PC-9 (cell line): ENCODE measurements around the gene TMEM135. TPM values are rescaled to one million over a fixed set of nuclear protein-coding genes. Genes with fewer than 3 reads are reported as not detected.

ENCODE experiments used
- BruUV-seq: library from RNA; stranded (reverse); fragments of 400-500 nt; replicated peaks from 2 replicates; lab custom pipeline; 2021; lab: Mats Ljungman, UMichigan
- CTCF ChIA-PET: fragments of 300-600 bp; sonication (Branson Sonifier 250); formaldehyde crosslinking; loops from one replicate; lab custom pipeline; 2022; ENCODE audit warnings: antibody characterized with exemption; lab: Charles Lee
- POLR2A ChIA-PET: fragments of 300-600 bp; sonication (Branson Sonifier 250); formaldehyde crosslinking; loops from one replicate; lab custom pipeline; 2022; ENCODE audit warnings: antibody characterized with exemption; ENCODE audit not compliant: unreplicated experiment; lab: Charles Lee
- DNase-seq, 2 experiments: peaks; one replicate each; pipeline versions ENCODE4 v3.0.0 to v3.0.0-alpha.2; 2015 to 2022; ENCODE audit warnings: mixed read lengths in 1 of 2
- H2AFZ ChIP-seq: fragments of 200-600 bp; sonication (generic); 2 replicates; pipeline ENCODE4 v1.8.1; 2017; ENCODE audit warnings: antibody characterized with exemption
- H3F3A ChIP-seq: fragments of 200-600 bp; sonication (generic); 2 replicates; pipeline ENCODE4 v1.8.1; 2017; ENCODE audit warnings: antibody characterized with exemption, mild to moderate bottlenecking, low read depth; ENCODE audit not compliant: insufficient read depth
- H3K27ac ChIP-seq: fragments of 200-600 bp; sonication (generic); 2 replicates; pipeline ENCODE4 v1.6.1; 2016; ENCODE audit warnings: mixed run types
- H3K27me3 ChIP-seq: fragments of 200-600 bp; sonication (generic); 2 replicates; pipeline ENCODE4 v1.6.1; 2016; ENCODE audit warnings: low read depth, mixed run types; ENCODE audit not compliant: insufficient read depth
- H3K36me3 ChIP-seq: fragments of 200-600 bp; sonication (generic); 2 replicates; pipeline ENCODE4 v1.6.1; 2016; ENCODE audit warnings: low read depth, mixed run types
- H3K4me1 ChIP-seq: fragments of 200-600 bp; sonication (generic); replicated peaks from 2 replicates; pipeline ENCODE4 v1.6.1; 2016; ENCODE audit warnings: mixed run types; ENCODE audit not compliant: insufficient read depth
- H3K4me2 ChIP-seq: fragments of 200-600 bp; sonication (generic); 2 replicates; pipeline ENCODE4 v1.6.1; 2017; ENCODE audit warnings: mixed run types
- H3K4me3 ChIP-seq: fragments of 200-600 bp; sonication (generic); 2 replicates; pipeline ENCODE4 v1.6.1; 2016; ENCODE audit warnings: mixed run types
- H3K79me2 ChIP-seq: fragments of 200-600 bp; sonication (generic); 2 replicates; pipeline ENCODE4 v1.6.1; 2017; ENCODE audit warnings: low read depth, mixed run types
- H3K9me2 ChIP-seq: fragments of 200-600 bp; sonication (generic); 2 replicates; pipeline ENCODE4 v1.8.1; 2017; ENCODE audit warnings: mild to moderate bottlenecking; ENCODE audit not compliant: insufficient read depth
- H3K9me3 ChIP-seq: fragments of 200-600 bp; sonication (generic); 2 replicates; pipeline ENCODE4 v1.8.1; 2016; ENCODE audit warnings: low read depth; ENCODE audit not compliant: insufficient read depth
- H4K20me1 ChIP-seq: fragments of 200-600 bp; sonication (generic); 2 replicates; pipeline ENCODE4 v1.8.1; 2017; ENCODE audit not compliant: insufficient read depth
- EZH2 ChIP-seq: fragments of 200-600 bp; sonication (generic); IDR thresholded peaks from 2 replicates; pipeline ENCODE4 v1.8.0; 2017; ENCODE audit warnings: antibody characterized with exemption, low read depth
- intact Hi-C: fragments of 100-400 bp; cut with micrococcal nuclease; formaldehyde crosslinking; loops from one replicate; pipeline ENCODE4 v1.10.0; 2022; ENCODE audit not compliant: unreplicated experiment
- total RNA-seq: library from RNA; stranded (reverse); gene quantifications from 2 replicates; pipeline ENCODE4 v1.2.3, GENCODE V29; 2021
- TF ChIP-seq, protein P1 (sequence below): fragments of 200-600 bp; sonication (generic); conservative IDR thresholded peaks from 2 replicates; pipeline ENCODE4 v1.6.1; 2017; ENCODE audit warnings: mixed run types, antibody characterized with exemption, mild to moderate bottlenecking, moderate library complexity

Gene TMEM135
- total RNA-seq, 1 experiment from 2014 or later: 42.0 TPM

DNA sequence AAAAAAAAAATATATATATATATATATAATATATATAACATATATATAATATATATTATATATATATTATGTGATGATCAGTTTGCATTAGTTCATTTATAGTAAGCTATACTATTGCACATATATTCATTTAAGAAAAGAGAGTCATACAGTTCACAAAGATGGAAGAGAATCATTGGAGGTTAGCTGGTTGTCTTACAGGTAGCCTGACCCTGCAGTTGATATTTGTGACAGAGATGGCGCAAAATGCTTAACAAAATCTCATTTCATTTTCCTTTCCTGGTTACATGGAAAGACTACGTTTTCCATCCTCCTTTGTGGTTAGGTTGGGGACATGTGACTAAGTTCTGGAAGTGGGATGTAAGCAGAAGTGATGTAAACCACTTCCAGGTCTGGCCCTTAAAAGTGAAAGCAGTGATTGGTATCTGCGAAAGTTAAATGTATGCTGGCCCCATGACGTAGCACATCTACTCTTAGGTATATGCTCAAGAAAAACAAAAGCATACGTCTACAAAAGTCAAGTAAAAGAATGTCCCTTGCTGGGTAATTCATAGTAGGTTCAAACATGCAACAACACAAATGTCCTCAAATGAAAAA lies 7.2 kb upstream of the TMEM135 start:
- no peaks in the 10 kb centered on the region for H3K9me2 ChIP-seq
- intact Hi-C loops: no loop called here
- H2AFZ ChIP-seq: no peak overlapping the region
- H3K4me3 ChIP-seq: no peak overlapping the region
- H3K36me3 ChIP-seq: no peaks in the 10 kb centered on the region
- ChIA-PET POLR2A (no interaction called here), CTCF (no interaction called here)
- DNase-seq: peak in 1 of 2 experiments; percentile 32
- H3F3A ChIP-seq: peaks cover 7% of the 10 kb centered on the region; the same call in 1 of the 2 replicates
- H3K4me2 ChIP-seq: peak overlapping the region; percentile 24; the same call in 1 of the 2 replicates
- H3K79me2 ChIP-seq: no peaks in the 10 kb centered on the region
- no TSS peak for BruUV-seq
- TF ChIP-seq EZH2: no peak
- TF ChIP-seq, protein P1, sequence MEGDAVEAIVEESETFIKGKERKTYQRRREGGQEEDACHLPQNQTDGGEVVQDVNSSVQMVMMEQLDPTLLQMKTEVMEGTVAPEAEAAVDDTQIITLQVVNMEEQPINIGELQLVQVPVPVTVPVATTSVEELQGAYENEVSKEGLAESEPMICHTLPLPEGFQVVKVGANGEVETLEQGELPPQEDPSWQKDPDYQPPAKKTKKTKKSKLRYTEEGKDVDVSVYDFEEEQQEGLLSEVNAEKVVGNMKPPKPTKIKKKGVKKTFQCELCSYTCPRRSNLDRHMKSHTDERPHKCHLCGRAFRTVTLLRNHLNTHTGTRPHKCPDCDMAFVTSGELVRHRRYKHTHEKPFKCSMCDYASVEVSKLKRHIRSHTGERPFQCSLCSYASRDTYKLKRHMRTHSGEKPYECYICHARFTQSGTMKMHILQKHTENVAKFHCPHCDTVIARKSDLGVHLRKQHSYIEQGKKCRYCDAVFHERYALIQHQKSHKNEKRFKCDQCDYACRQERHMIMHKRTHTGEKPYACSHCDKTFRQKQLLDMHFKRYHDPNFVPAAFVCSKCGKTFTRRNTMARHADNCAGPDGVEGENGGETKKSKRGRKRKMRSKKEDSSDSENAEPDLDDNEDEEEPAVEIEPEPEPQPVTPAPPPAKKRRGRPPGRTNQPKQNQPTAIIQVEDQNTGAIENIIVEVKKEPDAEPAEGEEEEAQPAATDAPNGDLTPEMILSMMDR: no peak
- no peak overlapping the region for H3K27ac ChIP-seq
- H3K4me1 ChIP-seq: peaks cover 29% of the 10 kb centered on the region
- no peaks in the 10 kb centered on the region for H3K27me3 ChIP-seq
- no peaks in the 10 kb centered on the region for H4K20me1 ChIP-seq
- no peaks in the 10 kb centered on the region for H3K9me3 ChIP-seq

DNA sequence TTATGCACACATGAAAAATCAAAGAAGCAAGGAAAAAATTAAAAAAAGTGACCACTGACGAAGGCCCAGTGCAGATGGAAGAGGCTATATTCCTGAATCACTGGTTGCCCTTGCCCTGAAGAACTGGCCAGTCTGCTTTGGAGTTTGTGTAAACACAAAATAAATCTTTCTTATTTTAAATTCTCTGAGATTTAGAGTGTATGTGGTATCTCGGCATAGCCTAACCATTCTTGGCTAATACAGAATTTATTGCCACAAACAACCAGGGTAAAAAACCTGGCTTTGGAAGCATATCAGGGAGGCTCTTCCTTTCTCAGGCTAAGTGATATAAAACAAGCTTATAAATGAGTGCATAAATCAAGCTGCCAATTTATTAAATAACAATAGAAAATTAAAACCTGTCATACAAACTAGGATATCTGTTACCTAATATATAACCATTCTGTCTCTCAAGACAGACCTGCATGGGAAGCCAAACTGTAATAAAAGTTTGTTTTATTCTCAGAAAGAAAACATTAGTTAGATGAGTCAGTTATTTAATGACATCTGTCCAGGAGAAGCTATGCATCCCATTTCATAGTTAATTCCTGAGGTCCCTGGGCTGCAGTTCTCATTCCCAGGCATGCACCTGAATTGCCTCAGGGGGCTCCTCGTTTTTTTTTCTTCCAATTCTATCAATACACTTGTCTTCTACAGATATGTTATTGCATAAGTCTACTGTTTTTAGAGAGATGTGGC lies 6.1 kb upstream of the TMEM135 start:
- CTCF ChIA-PET: no interaction called here
- no peak for TF ChIP-seq EZH2
- TF ChIP-seq, protein P1: no peak
- no peaks in the 10 kb centered on the region for H3K79me2 ChIP-seq
- H3K4me3 ChIP-seq: no peak overlapping the region
- no peaks in the 10 kb centered on the region for H3K9me3 ChIP-seq
- peak overlapping the region; percentile 6; the same call in 1 of the 2 replicates for H3K27ac ChIP-seq
- no peaks in the 10 kb centered on the region for H3K27me3 ChIP-seq
- H2AFZ ChIP-seq: no peak overlapping the region
- BruUV-seq: no TSS peak
- no peaks in the 10 kb centered on the region for H4K20me1 ChIP-seq
- H3K9me2 ChIP-seq: no peaks in the 10 kb centered on the region
- H3F3A ChIP-seq: peaks cover 15% of the 10 kb centered on the region
- peaks cover 39% of the 10 kb centered on the region for H3K4me1 ChIP-seq
- peak in 1 of 2 experiments; percentile 64 for DNase-seq
- POLR2A ChIA-PET: interaction anchor here (0.6 kb wide), 1 partner anchor 31 kb away, joined by 4 read pairs; no protein-coding TSS in a partner anchor
- H3K36me3 ChIP-seq: no peaks in the 10 kb centered on the region
- intact Hi-C loops: no loop called here
- H3K4me2 ChIP-seq: peak overlapping the region; percentile 24

DNA sequence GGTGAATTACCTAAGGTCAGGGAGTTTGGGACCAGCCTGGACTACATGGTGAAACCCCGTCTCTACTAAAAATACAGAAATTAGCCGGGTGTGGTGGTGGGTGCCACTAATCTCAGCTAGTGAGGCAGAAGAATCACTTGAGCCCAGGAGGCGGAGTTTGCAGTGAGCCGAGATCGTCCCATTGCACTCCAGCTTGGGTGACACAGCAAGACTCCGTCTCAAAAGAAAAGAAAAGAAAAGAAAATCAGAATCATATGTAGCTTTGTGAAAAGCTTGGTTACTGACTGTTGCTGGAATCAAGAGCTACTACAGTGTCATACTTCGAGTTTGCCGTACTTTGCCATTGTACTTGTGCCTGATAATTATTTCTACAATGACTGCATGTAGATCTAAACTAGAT lies 4.2 kb upstream of the TMEM135 start:
- Histone ChIP-seq H3K79me2 (peaks cover 7% of the 10 kb centered on the region), H3K27me3 (no peaks in the 10 kb centered on the region), H3K9me2 (no peaks in the 10 kb centered on the region), H4K20me1 (no peaks in the 10 kb centered on the region), H2AFZ (no peak overlapping the region), H3K4me3 (no peak overlapping the region), H3K36me3 (no peaks in the 10 kb centered on the region), H3F3A (peaks cover 24% of the 10 kb centered on the region), H3K4me1 (peaks cover 46% of the 10 kb centered on the region), H3K4me2 (no peak overlapping the region), H3K9me3 (no peaks in the 10 kb centered on the region), H3K27ac (no peak overlapping the region)
- POLR2A ChIA-PET: no interaction called here
- no peak for DNase-seq
- BruUV-seq: no TSS peak
- CTCF ChIA-PET: no interaction called here
- TF ChIP-seq, protein P1: no peak
- TF ChIP-seq EZH2: no peak
- intact Hi-C loops: no loop called here
